ENCODE results near the gene PSME2.

PSME2 gene

GRCh38 chr14:24132976-24133375, 13.4 kb downstream of the PSME2 start:
- DNase-seq: no peak

GRCh38 chr14:24132061-24132685, 14.2 kb downstream of the PSME2 start:
- DNase-seq: no peak

- no peak for DNase-seq
Measured at GRCh38 chr14:24131549-24131966, 14.9 kb downstream of the PSME2 start.

GRCh38 chr14:24130717-24131548, 15.5 kb downstream of the PSME2 start:
- DNase-seq: no peak

GRCh38 chr14:24130380-24130716, 16.1 kb downstream of the PSME2 start, which contains the start of gene FITM1:
Gene FITM1, plus strand, starts transcription at chr14:24130659. Its CDS starts 905 bp downstream, at chr14:24131564.
- no peak for DNase-seq

GRCh38 chr14:24129410-24129998, 16.9 kb downstream of the PSME2 start:
- no peak for DNase-seq

GRCh38 chr14:24127673-24128072, 18.7 kb downstream of the PSME2 start:
- DNase-seq: no peak

- no peak for DNase-seq
Measured at GRCh38 chr14:24126939-24127338, 19.5 kb downstream of the PSME2 start.

- no peak for DNase-seq
Measured at GRCh38 chr14:24123424-24124417, 22.7 kb downstream of the PSME2 start.

GRCh38 chr14:24122898-24123297, 23.5 kb downstream of the PSME2 start:
- no peak for DNase-seq

- DNase-seq: no peak
Measured at GRCh38 chr14:24122416-24122815, 24.0 kb downstream of the PSME2 start.

- no peak for DNase-seq
Measured at GRCh38 chr14:24121210-24121609, 25.2 kb downstream of the PSME2 start.

GRCh38 chr14:24119691-24120090, 26.7 kb downstream of the PSME2 start:
- DNase-seq: no peak

GRCh38 chr14:24117179-24117578, 29.2 kb downstream of the PSME2 start:
- no peak for DNase-seq

GRCh38 chr14:24116128-24116814, 30.1 kb downstream of the PSME2 start:
- DNase-seq: no peak

GRCh38 chr14:24115422-24116127, 30.8 kb downstream of the PSME2 start:
- no peak for DNase-seq

- DNase-seq: peak; percentile 100
Measured at GRCh38 chr14:24114532-24115421, 31.6 kb downstream of the PSME2 start, which contains the start of the genes DCAF11 and NRL. Gene DCAF11, plus strand, starts transcription at chr14:24114777. Its CDS starts 818 bp downstream, at chr14:24115595. Gene NRL, minus strand, starts transcription at chr14:24114949. Its CDS starts 32,101 bp downstream, at chr14:24082848.

- peak; percentile 93 to 96 for DNase-seq
Measured at GRCh38 chr14:24113801-24114531, 32.4 kb downstream of the PSME2 start.

- DNase-seq: peak in 1 of 2 experiments; percentile 47
Measured at GRCh38 chr14:24113379-24113800, 33.0 kb downstream of the PSME2 start.

Measured in Kasumi-1 (cell line).